Ovary (tissue), 3 donors: Measurements from ENCODE around the gene DGKG.

Source experiments
- CTCF ChIP-seq, 3 donors: fragments of 450-650 bp in 2 of 3; fragments of 200-600 bp in 1 of 3; IDR thresholded peaks; one replicate each; pipeline versions ENCODE4 v1.5.1 to v1.8.0; 2016 to 2022; ENCODE audit warnings: antibody characterized with exemption in 3 of 3, mild to moderate bottlenecking in 1 of 3
- EP300 ChIP-seq: sonication (generic); formaldehyde crosslinking; IDR thresholded peaks from one replicate; pipeline ENCODE4 v1.6.1; 2017; ENCODE audit warnings: antibody characterized with exemption
- POLR2A ChIP-seq: fragments of 450-650 bp; IDR thresholded peaks from one replicate; pipeline ENCODE4 v1.6.1; 2017; ENCODE audit warnings: antibody characterized with exemption, mild to moderate bottlenecking, moderate library complexity
- donor health status: DM: no; HTN: no; CAD: no.

GRCh38 chr3:186169379-186169778 is 192.7 kb downstream of the DGKG start:
- TF ChIP-seq POLR2A (no peak), CTCF (IDR thresholded peaks at IDR 0.05) (no peak), EP300 (no peak)
